ENCODE measurements around the gene CRTAC1.

Gene CRTAC1

DNA sequence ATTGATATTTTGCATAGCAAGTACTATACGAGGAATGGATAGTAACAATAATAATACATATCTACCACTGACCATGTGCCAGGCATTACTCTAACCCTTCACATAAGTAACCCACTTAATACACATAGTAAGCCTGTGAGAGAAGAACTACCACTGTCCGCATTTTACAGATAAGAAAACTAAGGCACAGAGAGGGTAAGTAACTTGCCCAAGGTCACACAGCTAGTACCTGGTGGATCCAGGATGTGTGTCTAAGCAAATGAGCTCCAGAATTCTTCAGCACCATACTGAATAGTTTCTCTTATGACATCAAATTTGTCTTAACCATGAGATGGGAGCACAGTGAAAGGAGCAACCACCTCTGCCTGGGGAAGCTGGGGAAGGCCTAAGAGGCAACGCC lies 10.2 kb downstream of the CRTAC1 start:
- TF ChIP-seq CTCF (IDR thresholded peaks at IDR 0.05; ENCODE audit: low read depth, low read length, missing control alignments): no peak
- no peak for DNase-seq (ENCODE audit: extremely low read depth, low read depth)

GRCh38 chr10:98019784-98020183 lies 10.6 kb downstream of the CRTAC1 start:
- no peak for DNase-seq (ENCODE audit: extremely low read depth, low read depth)
- no peak overlapping the region for H3K4me3 ChIP-seq (replicated peaks; ENCODE audit: low read depth, low read length)
- TF ChIP-seq CTCF (IDR thresholded peaks at IDR 0.05; ENCODE audit: low read depth, low read length, missing control alignments): no peak

More for the DNA sequence above, 10.2 kb downstream of the CRTAC1 start:
- H3K4me3 ChIP-seq (replicated peaks; ENCODE audit: low read depth, low read length): no peak overlapping the region

GRCh38 chr10:98016772-98017475 lies 13.5 kb downstream of the CRTAC1 start:
- no peak overlapping the region for H3K4me3 ChIP-seq (replicated peaks; ENCODE audit: low read depth, low read length)
- no peak for TF ChIP-seq CTCF (IDR thresholded peaks at IDR 0.05; ENCODE audit: low read depth, low read length, missing control alignments)
- no peak for DNase-seq (ENCODE audit: extremely low read depth, low read depth)

GRCh38 chr10:98013776-98014175 lies 16.6 kb downstream of the CRTAC1 start:
- no peak for DNase-seq (ENCODE audit: extremely low read depth, low read depth)
- no peak overlapping the region for H3K4me3 ChIP-seq (replicated peaks; ENCODE audit: low read depth, low read length)
- no peak for TF ChIP-seq CTCF (IDR thresholded peaks at IDR 0.05; ENCODE audit: low read depth, low read length, missing control alignments)

GRCh38 chr10:98013122-98013521 lies 17.3 kb downstream of the CRTAC1 start:
- no peak for TF ChIP-seq CTCF (IDR thresholded peaks at IDR 0.05; ENCODE audit: low read depth, low read length, missing control alignments)
- no peak overlapping the region for H3K4me3 ChIP-seq (replicated peaks; ENCODE audit: low read depth, low read length)
- no peak for DNase-seq (ENCODE audit: extremely low read depth, low read depth)

DNA sequence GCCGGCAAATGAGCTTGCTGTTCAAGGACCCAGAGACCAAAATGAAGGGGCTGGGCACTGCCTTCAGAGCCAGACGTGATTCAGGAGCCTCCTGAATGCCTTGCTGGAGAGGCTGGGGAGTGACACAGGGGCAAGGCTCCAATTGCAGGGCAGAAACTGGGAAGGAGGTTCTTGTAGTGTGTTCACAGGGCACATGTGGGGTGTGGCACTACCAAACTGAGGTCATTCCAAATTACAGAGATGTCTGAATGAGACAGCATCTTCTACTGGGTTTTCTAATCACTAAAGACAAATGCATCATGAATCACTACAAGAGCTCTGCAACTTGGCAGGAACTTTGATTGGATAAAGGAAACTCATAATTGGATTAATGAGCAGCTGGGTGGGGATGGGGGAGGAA lies 17.8 kb downstream of the CRTAC1 start:
- TF ChIP-seq CTCF (IDR thresholded peaks at IDR 0.05; ENCODE audit: low read depth, low read length, missing control alignments): no peak
- no peak overlapping the region for H3K4me3 ChIP-seq (replicated peaks; ENCODE audit: low read depth, low read length)
- no peak for DNase-seq (ENCODE audit: extremely low read depth, low read depth)

All from HFF-Myc (cell line).